ENCODE data around the gene WTIP. TPM values are rescaled to one million over a fixed set of nuclear protein-coding genes. Genes with fewer than 3 reads are reported as not detected.

The WTIP gene
- total and polyA plus RNA-seq, 2 of the 13 experiments (the other 11 are each of a cell fraction or from before 2014, with no cell fraction given), result 15.0 to 18.1 TPM

DNA sequence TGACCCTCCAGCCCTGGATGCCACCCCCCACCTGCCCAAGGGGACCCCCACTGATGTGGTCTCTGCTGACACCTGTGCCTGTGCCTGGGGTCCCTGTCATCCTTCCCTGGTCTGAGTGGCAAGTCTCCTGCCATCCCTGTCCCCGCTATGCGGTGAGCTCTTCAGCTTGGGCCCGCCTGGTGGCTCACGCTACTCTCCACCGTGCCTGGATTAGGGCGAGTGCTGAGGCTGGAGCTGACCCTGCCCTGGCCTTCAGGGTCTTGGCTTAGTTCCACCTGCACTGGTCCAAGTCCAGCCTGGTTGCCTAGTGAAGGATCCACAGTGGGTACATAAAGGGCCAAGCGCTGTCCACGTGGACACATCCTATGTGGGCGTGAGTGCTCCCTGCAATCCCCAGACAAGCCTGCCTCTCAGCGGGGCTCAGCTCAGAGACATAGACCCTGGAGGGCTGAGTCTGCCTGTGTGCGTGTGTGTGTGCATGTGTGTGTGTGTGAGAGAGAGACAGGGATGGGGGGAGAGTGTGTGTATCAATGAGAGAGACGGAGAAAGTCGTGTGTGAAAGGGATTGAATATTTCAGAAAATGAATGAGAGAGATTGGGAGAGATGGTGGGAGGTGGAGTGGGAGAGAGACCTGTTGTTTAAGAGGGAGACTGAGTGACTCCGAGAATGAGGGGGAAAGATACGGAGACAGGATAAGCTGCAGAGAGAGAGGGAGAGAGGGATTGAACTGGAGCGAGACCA is 22.1 kb downstream of the WTIP start (continued):
- TF ChIP-seq, protein P1, sequence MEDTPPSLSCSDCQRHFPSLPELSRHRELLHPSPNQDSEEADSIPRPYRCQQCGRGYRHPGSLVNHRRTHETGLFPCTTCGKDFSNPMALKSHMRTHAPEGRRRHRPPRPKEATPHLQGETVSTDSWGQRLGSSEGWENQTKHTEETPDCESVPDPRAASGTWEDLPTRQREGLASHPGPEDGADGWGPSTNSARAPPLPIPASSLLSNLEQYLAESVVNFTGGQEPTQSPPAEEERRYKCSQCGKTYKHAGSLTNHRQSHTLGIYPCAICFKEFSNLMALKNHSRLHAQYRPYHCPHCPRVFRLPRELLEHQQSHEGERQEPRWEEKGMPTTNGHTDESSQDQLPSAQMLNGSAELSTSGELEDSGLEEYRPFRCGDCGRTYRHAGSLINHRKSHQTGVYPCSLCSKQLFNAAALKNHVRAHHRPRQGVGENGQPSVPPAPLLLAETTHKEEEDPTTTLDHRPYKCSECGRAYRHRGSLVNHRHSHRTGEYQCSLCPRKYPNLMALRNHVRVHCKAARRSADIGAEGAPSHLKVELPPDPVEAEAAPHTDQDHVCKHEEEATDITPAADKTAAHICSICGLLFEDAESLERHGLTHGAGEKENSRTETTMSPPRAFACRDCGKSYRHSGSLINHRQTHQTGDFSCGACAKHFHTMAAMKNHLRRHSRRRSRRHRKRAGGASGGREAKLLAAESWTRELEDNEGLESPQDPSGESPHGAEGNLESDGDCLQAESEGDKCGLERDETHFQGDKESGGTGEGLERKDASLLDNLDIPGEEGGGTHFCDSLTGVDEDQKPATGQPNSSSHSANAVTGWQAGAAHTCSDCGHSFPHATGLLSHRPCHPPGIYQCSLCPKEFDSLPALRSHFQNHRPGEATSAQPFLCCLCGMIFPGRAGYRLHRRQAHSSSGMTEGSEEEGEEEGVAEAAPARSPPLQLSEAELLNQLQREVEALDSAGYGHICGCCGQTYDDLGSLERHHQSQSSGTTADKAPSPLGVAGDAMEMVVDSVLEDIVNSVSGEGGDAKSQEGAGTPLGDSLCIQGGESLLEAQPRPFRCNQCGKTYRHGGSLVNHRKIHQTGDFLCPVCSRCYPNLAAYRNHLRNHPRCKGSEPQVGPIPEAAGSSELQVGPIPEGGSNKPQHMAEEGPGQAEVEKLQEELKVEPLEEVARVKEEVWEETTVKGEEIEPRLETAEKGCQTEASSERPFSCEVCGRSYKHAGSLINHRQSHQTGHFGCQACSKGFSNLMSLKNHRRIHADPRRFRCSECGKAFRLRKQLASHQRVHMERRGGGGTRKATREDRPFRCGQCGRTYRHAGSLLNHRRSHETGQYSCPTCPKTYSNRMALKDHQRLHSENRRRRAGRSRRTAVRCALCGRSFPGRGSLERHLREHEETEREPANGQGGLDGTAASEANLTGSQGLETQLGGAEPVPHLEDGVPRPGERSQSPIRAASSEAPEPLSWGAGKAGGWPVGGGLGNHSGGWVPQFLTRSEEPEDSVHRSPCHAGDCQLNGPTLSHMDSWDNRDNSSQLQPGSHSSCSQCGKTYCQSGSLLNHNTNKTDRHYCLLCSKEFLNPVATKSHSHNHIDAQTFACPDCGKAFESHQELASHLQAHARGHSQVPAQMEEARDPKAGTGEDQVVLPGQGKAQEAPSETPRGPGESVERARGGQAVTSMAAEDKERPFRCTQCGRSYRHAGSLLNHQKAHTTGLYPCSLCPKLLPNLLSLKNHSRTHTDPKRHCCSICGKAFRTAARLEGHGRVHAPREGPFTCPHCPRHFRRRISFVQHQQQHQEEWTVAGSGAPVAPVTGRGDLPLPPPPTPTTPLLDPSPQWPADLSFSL (CRISPR knock-in tag; IDR thresholded peaks at IDR 0.05), result no peak
- TF ChIP-seq PAX8 (CRISPR knock-in tag; IDR thresholded peaks at IDR 0.05; ENCODE audit: borderline replicate concordance), result no peak
- TF ChIP-seq, protein P2, sequence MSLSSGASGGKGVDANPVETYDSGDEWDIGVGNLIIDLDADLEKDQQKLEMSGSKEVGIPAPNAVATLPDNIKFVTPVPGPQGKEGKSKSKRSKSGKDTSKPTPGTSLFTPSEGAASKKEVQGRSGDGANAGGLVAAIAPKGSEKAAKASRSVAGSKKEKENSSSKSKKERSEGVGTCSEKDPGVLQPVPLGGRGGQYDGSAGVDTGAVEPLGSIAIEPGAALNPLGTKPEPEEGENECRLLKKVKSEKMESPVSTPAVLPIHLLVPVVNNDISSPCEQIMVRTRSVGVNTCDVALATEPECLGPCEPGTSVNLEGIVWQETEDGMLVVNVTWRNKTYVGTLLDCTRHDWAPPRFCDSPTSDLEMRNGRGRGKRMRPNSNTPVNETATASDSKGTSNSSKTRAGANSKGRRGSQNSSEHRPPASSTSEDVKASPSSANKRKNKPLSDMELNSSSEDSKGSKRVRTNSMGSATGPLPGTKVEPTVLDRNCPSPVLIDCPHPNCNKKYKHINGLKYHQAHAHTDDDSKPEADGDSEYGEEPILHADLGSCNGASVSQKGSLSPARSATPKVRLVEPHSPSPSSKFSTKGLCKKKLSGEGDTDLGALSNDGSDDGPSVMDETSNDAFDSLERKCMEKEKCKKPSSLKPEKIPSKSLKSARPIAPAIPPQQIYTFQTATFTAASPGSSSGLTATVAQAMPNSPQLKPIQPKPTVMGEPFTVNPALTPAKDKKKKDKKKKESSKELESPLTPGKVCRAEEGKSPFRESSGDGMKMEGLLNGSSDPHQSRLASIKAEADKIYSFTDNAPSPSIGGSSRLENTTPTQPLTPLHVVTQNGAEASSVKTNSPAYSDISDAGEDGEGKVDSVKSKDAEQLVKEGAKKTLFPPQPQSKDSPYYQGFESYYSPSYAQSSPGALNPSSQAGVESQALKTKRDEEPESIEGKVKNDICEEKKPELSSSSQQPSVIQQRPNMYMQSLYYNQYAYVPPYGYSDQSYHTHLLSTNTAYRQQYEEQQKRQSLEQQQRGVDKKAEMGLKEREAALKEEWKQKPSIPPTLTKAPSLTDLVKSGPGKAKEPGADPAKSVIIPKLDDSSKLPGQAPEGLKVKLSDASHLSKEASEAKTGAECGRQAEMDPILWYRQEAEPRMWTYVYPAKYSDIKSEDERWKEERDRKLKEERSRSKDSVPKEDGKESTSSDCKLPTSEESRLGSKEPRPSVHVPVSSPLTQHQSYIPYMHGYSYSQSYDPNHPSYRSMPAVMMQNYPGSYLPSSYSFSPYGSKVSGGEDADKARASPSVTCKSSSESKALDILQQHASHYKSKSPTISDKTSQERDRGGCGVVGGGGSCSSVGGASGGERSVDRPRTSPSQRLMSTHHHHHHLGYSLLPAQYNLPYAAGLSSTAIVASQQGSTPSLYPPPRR (CRISPR knock-in tag; IDR thresholded peaks at IDR 0.05; ENCODE audit: borderline replicate concordance), result no peak
- no peak for TF ChIP-seq JARID2 (CRISPR knock-in tag; IDR thresholded peaks at IDR 0.05; ENCODE audit: insufficient replicate concordance)
- no peak for TF ChIP-seq NFATC3 (CRISPR knock-in tag; IDR thresholded peaks at IDR 0.05)
- TF ChIP-seq, protein P3, sequence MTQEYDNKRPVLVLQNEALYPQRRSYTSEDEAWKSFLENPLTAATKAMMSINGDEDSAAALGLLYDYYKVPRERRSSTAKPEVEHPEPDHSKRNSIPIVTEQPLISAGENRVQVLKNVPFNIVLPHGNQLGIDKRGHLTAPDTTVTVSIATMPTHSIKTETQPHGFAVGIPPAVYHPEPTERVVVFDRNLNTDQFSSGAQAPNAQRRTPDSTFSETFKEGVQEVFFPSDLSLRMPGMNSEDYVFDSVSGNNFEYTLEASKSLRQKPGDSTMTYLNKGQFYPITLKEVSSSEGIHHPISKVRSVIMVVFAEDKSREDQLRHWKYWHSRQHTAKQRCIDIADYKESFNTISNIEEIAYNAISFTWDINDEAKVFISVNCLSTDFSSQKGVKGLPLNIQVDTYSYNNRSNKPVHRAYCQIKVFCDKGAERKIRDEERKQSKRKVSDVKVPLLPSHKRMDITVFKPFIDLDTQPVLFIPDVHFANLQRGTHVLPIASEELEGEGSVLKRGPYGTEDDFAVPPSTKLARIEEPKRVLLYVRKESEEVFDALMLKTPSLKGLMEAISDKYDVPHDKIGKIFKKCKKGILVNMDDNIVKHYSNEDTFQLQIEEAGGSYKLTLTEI (CRISPR knock-in tag; conservative IDR thresholded peaks at IDR 0.05), result no peak
- TF ChIP-seq SP4 (CRISPR knock-in tag; IDR thresholded peaks at IDR 0.05), result no peak
- TF ChIP-seq, protein P4, sequence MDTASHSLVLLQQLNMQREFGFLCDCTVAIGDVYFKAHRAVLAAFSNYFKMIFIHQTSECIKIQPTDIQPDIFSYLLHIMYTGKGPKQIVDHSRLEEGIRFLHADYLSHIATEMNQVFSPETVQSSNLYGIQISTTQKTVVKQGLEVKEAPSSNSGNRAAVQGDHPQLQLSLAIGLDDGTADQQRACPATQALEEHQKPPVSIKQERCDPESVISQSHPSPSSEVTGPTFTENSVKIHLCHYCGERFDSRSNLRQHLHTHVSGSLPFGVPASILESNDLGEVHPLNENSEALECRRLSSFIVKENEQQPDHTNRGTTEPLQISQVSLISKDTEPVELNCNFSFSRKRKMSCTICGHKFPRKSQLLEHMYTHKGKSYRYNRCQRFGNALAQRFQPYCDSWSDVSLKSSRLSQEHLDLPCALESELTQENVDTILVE (CRISPR knock-in tag; IDR thresholded peaks at IDR 0.05), result no peak
